H1 (cell line): ENCODE measurements around the gene EDA.

ENCODE experiments used
- ASH2L ChIP-seq: fragments of 200-600, 300-600 bp; sonication (generic); IDR thresholded peaks from one replicate; pipeline ENCODE4 v1.7.1; 2017; ENCODE audit warnings: low read length
- ATF2 ChIP-seq: IDR thresholded peaks from 2 replicates; pipeline ENCODE4 v1.6.1; 2012; ENCODE audit warnings: low read length, inconsistent platforms
- BACH1 ChIP-seq: IDR thresholded peaks from 2 replicates; pipeline ENCODE4 v1.6.1; 2012; ENCODE audit warnings: low read length, improper control_type of control experiment
- CTCF ChIP-seq, 3 experiments: IDR thresholded peaks; 1 replicate in 2 of 3; 2 replicates in 1 of 3; pipeline versions ENCODE4 v1.5.1 to v1.6.1; 2011; ENCODE audit warnings: low read length in 3 of 3, mild to moderate bottlenecking in 3 of 3, inconsistent platforms in 2 of 3, low read depth in 1 of 3, moderate library complexity in 1 of 3; ENCODE audit not compliant: insufficient read depth in 1 of 3; ENCODE audit errors: control extremely low read depth in 1 of 3
- E2F6 ChIP-seq: IDR thresholded peaks from 2 replicates; pipeline ENCODE4 v1.6.1; 2012; ENCODE audit warnings: inconsistent platforms
- EZH2 ChIP-seq: fragments of 200-600 bp; sonication (generic); IDR thresholded peaks from 2 replicates; pipeline ENCODE4 v1.7.1; 2012; ENCODE audit warnings: low read depth, mild to moderate bottlenecking, moderate library complexity, low read length, inconsistent platforms; ENCODE audit not compliant: severe bottlenecking
- GABPA ChIP-seq: IDR thresholded peaks from 2 replicates; pipeline ENCODE4 v1.6.1; 2011; ENCODE audit warnings: mild to moderate bottlenecking, low read length, moderate library complexity, borderline replicate concordance; ENCODE audit not compliant: insufficient read depth
- KDM5A ChIP-seq: fragments of 200-600 bp; IDR thresholded peaks from 2 replicates; pipeline ENCODE4 v1.7.1; 2012; ENCODE audit warnings: mild to moderate bottlenecking, low read length, inconsistent platforms, mixed read lengths
- POLR2A ChIP-seq, 2 experiments: IDR thresholded peaks; 1 replicate in 1 of 2; 2 replicates in 1 of 2; pipeline ENCODE4 v1.6.1; 2011; ENCODE audit warnings: low read depth in 2 of 2, low read length in 2 of 2, mild to moderate bottlenecking in 2 of 2; ENCODE audit errors: control extremely low read depth in 1 of 2
- POU5F1 ChIP-seq: IDR thresholded peaks from 2 replicates; pipeline ENCODE4 v1.6.1; 2011; ENCODE audit warnings: low read depth, mild to moderate bottlenecking, low read length, moderate library complexity
- RXRA ChIP-seq: IDR thresholded peaks from 2 replicates; pipeline ENCODE4 v1.6.1; 2011; ENCODE audit warnings: low read depth, mild to moderate bottlenecking, low read length, moderate library complexity; ENCODE audit not compliant: insufficient read depth

- TF ChIP-seq RXRA (no peak), BACH1 (no peak), POLR2A (IDR thresholded peaks at IDR 0.05; ENCODE audit: control extremely low read depth in 1 of 2, low read depth in 2 of 2, low read length in 2 of 2) (no peak), POU5F1 (no peak), CTCF (IDR thresholded peaks at IDR 0.05; ENCODE audit: control extremely low read depth in 1 of 3, insufficient read depth in 1 of 3, low read depth in 1 of 3, low read length in 3 of 3) (no peak), ATF2 (no peak), KDM5A (no peak), ASH2L (no peak), GABPA (no peak), EZH2 (no peak), E2F6 (no peak)
These were observed 8.3 kb upstream of the EDA start for GRCh38 chrX:69607616-69608015.
